GM19025 (cell line): Measurements from ENCODE around the gene SPATC1L.

Source experiments
- ATAC-seq: cut with Tn5 transposase; IDR thresholded peaks from one replicate; pipeline ENCODE4 v1.9.1; 2021; ENCODE audit warnings: mild to moderate bottlenecking, low read depth, moderate library complexity; ENCODE audit not compliant: unreplicated experiment

Gene SPATC1L

DNA sequence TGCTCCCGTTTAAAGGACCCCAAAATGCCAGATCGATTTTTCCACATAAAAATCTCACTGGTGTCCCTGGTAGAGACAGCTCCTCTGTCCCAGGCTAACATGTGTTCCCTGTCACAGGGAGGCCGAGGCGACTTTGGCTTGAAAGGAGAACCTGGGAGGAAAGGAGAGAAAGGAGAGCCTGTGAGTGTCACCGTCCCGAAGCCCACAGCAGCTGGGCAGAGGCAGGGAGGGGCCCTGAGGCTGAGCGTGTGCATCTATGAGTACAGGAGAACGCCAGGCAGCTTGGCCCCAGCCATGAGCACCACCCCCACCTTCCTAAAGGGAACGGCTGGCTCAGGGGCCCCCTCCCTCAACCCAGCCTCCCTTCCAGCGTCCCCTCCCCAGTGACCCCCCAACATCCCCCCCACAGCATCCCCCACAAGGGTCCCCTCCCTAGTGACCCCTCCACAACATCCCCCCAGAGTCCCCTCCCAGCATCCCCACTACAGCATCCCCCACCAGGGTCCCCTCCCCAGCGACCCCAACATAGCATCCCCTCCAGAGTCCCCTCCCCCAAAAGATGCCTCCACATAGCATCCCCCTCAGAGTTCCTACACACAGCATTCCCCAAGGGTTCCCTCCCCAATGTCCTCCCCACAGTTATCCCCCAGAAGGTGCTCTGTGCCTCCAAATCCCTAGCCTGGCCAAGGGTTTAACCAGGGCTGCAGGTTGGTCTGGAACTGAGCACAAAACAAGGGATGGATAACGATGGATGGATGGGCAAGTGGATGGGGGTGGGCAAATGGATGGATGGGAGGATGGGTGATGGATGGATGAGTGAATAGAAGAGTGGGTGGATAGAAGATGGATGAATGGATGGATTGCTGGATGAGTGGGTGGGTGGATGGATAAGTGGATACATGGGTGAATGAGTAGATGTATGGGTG lies 61.2 kb downstream of the SPATC1L start:
- no peak for ATAC-seq

DNA sequence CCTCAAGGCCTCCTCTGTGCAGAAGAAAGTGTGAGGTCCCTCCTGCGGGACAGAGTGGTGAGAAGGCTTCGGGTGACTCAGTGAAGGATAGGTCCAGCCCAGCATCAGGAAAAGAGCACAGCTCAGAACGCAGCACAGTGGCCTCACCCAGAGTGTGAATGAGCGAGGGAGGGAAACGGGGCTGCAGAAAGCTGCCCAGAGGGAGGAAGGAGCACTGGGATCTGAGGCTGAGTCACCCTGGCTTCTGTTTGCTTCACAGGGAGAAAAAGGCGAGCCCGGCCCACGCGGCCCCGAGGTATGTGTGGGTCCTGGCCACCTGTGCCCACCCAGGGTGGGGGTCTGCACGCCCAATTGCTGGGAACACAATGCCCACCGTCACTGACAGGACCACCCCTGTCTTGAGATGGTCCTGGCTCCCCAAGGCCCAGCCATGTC lies 62.0 kb downstream of the SPATC1L start:
- no peak for ATAC-seq

GRCh38 chr21:46121286-46122221 lies 62.7 kb downstream of the SPATC1L start:
- no peak for ATAC-seq

GRCh38 chr21:46120301-46121285 lies 63.7 kb downstream of the SPATC1L start:
- no peak for ATAC-seq

- ATAC-seq: no peak
These were observed 64.5 kb downstream of the SPATC1L start for GRCh38 chr21:46119637-46120271.

GRCh38 chr21:46119144-46119636 lies 65.1 kb downstream of the SPATC1L start:
- no peak for ATAC-seq

DNA sequence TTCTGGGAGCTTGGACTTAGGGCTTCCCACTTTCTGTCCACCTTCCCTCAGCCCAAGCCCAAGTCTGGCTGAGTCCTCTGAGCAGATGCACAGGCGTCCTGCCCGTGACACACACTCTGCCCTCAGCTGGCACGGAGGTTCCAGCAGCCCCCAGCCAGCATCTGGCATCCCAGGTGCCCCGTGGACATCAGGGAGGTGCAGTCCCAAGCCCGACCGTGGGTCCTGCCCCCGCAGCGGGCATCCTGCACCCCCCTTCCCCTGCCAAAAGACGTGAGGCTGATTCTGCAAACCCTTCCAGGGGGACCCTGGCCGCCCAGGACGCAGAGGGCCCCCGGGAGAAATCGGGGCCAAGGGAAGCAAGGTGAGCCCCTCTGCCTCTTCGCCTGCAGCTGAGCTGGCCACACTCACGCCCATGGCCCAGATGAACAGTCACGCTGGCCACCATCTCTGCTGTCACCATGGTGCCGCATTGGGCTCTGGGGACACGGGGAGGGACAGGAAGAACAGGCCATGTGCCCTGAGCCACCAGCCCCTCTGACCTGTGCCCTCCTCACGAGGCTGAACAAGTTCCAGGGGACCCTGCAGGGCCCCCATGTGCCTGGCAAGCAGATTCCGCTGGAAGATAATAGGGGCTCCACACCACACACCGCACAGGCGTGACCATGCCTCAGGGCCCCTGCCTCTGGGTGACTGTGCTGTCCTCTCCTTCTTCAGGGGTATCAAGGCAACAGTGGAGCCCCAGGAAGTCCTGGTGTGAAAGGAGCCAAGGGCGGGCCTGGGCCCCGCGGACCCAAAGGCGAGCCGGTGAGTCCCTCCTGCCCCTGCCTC lies 65.7 kb downstream of the SPATC1L start:
- ATAC-seq: no peak

DNA sequence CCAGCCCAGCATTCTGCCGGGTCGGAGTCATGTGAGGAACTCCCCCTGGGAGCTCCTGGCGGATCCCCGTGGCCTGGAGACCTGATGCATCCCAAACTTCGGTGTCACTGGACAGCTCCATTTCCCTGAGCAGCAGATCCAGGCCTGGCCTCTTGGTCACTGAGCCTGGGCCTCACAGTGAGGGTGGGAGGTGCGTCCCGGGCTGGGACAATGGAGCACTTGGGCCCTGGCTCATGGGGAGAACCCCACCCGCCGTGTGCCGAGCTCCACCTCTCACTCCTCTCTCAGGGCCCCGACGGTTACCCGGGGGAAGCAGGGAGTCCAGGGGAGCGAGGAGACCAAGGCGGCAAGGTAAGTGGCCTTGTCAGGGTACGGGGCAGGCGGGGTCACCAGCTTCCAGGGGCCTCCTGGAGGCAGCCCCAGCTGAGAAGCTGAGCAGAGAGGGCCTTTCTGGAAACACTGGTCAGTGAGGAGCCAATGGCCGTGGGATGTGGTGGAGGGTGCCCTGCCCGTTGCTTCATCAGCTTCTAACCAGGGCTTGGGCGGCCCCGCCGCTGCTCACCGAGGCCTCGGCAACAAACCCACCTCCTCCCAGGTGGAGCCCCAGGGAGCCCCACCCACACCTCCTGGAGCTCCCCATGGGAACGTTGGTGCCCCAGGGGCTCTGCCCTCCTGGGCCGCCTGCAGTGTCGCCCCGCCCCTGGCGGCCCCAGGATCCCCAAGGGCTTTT lies 66.5 kb downstream of the SPATC1L start:
- no peak for ATAC-seq

DNA sequence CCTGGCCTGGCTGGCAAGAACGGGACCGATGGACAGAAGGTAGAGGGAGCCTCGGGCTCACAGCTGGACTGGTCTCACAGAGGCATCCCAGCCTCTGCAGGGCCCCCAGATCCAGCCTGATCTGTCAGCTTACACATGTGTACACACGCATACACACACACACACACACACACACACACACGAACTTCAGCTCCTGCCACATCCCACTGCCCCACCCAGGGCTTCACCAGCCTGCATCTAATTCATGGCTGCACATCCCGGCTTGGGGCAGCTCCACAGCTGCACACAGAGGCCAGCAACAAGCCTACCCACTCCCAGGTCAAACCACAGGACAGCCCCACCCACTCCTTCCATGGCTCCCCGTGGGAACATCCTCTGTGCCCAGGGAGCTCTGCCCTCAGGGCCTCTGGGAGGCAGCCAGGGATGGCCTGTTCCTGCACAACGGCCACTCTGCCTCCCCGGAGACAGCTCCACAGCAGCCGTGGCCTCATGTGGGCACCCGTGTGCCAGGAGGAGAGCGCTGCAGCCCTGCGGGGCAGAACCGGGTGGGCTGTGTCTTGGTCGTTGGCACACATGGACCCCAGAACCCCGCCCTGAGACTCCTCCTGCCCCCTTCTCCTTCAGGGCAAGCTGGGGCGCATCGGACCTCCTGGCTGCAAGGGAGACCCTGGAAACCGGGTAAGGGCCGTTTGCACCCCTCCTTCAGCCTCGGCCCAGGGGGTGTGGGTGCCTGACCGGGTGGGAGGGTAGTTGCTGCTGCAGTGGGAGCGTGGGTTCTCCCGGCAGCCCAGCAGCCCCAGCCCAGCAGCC lies 67.3 kb downstream of the SPATC1L start:
- no peak for ATAC-seq

GRCh38 chr21:46116189-46116775 lies 68.0 kb downstream of the SPATC1L start:
- ATAC-seq: no peak

- no peak for ATAC-seq
These were observed 68.6 kb downstream of the SPATC1L start for GRCh38 chr21:46115441-46116188.

GRCh38 chr21:46114963-46115362 lies 69.3 kb downstream of the SPATC1L start:
- ATAC-seq: no peak

GRCh38 chr21:46113497-46114176 lies 70.6 kb downstream of the SPATC1L start:
- no peak for ATAC-seq

DNA sequence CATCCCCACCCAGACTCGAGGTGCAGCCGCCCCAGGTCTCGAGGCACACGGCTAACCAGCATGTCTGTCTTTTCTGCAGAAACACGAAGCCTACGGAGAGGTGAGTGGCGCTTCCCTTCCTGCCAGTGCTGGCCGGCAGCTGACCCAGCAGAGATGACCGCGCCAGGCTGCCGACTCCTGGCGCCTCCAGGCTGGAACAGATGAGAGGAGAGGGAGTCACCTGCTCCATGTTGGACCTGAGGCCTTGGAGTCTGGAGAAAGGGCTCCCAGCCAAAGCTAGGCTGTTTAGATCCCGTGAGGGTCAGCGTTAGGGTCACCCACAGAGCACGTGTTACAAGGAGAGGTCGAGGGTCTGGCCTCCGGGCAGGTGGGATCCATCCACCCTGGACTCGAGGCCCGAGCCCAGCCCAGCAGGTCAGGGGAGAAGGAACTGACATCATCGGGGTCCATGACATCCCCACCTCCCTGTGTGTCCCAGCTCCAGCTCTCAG lies 71.5 kb downstream of the SPATC1L start:
- ATAC-seq: no peak
